Neural progenitor cell (in vitro differentiated cells): ENCODE measurements around the gene SERGEF.

Experiments
- CTCF ChIP-seq: fragments of 200-600 bp; sonication (generic); IDR thresholded peaks from 2 replicates; pipeline ENCODE4 v1.5.1; 2017; ENCODE audit warnings: antibody characterized with exemption, mild to moderate bottlenecking
- EZH2 ChIP-seq: fragments of 200-600 bp; sonication (generic); IDR thresholded peaks from 2 replicates; pipeline ENCODE4 v1.6.1; 2017; ENCODE audit warnings: antibody characterized with exemption, mild to moderate bottlenecking, moderate library complexity
- EZH2phosphoT487 ChIP-seq: fragments of 200-600 bp; sonication (generic); IDR thresholded peaks from 2 replicates; pipeline ENCODE4 v1.6.1; 2017; ENCODE audit warnings: antibody characterized with exemption

- TF ChIP-seq CTCF: no peak
- no peak for TF ChIP-seq EZH2phosphoT487
- no peak for TF ChIP-seq EZH2
Observed at GRCh38 chr11:18010977-18011586, 1.8 kb downstream of the SERGEF start.
